Prostate gland (tissue), 2 donors: ENCODE data around the gene HK1.

Experiments used
- POLR2A ChIP-seq: fragments of 450-650 bp; IDR thresholded peaks from one replicate; pipeline ENCODE4 v1.6.1; 2016; ENCODE audit warnings: antibody characterized with exemption, mild to moderate bottlenecking
- POLR2AphosphoS5 ChIP-seq: sonication (generic); formaldehyde crosslinking; IDR thresholded peaks from one replicate; pipeline ENCODE4 v1.6.1; 2017; ENCODE audit warnings: antibody characterized with exemption
- TF ChIP-seq, protein P1 (sequence below), 4 experiments: fragments of 200-600 bp in 2 of 4; fragments of 450-650 bp in 2 of 4; sonication (generic) in 2 of 4; IDR thresholded peaks; 1 replicate in 3 of 4; 2 replicates in 1 of 4; pipeline ENCODE4 v1.5.1; 2016 to 2019; ENCODE audit warnings: antibody characterized with exemption in 4 of 4, mild to moderate bottlenecking in 2 of 4, moderate library complexity in 2 of 4

- TF ChIP-seq, protein P1, sequence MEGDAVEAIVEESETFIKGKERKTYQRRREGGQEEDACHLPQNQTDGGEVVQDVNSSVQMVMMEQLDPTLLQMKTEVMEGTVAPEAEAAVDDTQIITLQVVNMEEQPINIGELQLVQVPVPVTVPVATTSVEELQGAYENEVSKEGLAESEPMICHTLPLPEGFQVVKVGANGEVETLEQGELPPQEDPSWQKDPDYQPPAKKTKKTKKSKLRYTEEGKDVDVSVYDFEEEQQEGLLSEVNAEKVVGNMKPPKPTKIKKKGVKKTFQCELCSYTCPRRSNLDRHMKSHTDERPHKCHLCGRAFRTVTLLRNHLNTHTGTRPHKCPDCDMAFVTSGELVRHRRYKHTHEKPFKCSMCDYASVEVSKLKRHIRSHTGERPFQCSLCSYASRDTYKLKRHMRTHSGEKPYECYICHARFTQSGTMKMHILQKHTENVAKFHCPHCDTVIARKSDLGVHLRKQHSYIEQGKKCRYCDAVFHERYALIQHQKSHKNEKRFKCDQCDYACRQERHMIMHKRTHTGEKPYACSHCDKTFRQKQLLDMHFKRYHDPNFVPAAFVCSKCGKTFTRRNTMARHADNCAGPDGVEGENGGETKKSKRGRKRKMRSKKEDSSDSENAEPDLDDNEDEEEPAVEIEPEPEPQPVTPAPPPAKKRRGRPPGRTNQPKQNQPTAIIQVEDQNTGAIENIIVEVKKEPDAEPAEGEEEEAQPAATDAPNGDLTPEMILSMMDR (IDR thresholded peaks at IDR 0.05): no peak
- TF ChIP-seq POLR2AphosphoS5 (no peak), POLR2A (no peak)
Measured at GRCh38 chr10:69434169-69434568, 155.9 kb downstream of the HK1 start.
